ENCODE measurements around the gene ERO1B. TPM values are rescaled to one million over a fixed set of nuclear protein-coding genes. Genes with fewer than 3 reads are reported as not detected.

The ERO1B gene
- total RNA-seq, 3 donors from 2014 or later (not counting 1 experiment from before 2014, with no cell fraction given), result 14.7 to 17.8 (median 16.5) TPM

DNA sequence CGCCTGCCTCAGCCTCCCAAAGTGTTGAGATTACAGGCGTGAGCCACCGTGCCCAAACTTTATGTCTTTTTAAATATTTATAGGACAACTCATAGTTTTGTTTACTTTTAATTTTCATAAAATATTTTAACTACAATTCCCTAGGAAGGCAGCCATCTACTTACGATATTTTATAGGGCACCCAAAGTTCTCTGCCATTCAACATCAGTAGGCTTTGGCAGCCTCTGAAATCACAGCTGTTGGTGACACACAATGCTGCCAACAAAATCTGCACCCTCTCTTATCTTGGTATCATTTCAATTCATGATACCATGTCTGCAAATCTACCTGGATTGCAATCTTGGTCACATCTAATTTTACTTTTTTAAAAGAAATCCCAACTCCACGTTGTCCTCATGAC, 27.1 kb upstream of the ERO1B start:
- Mint-ChIP-seq H3K4me1 (no peaks in the 10 kb centered on the region), H3K4me3 (no peak overlapping the region), H3K36me3 (no peaks in the 10 kb centered on the region), H3K27ac (no peak overlapping the region), H3K9me3 (no peaks in the 10 kb centered on the region), H3K27me3 (ENCODE audit: low read depth in 2 of 2) (peaks cover 0 to 7% of the 10 kb centered on the region in 2 donors)
- DNase-seq (no peak), ATAC-seq (no peak)
- 97% methylated on average over 2 of the region's 5 CpGs for WGBS (ENCODE audit: insufficient coverage)
- H3K27me3 ChIP-seq (ENCODE audit: control insufficient read depth, insufficient read depth, low read length), result no peaks in the 10 kb centered on the region
- no peak overlapping the region for H3K4me3 ChIP-seq (ENCODE audit: low read length)
- H3K4me1 ChIP-seq (ENCODE audit: control insufficient read depth, insufficient read depth, low read length), result no peaks in the 10 kb centered on the region
- TF ChIP-seq, protein P1, sequence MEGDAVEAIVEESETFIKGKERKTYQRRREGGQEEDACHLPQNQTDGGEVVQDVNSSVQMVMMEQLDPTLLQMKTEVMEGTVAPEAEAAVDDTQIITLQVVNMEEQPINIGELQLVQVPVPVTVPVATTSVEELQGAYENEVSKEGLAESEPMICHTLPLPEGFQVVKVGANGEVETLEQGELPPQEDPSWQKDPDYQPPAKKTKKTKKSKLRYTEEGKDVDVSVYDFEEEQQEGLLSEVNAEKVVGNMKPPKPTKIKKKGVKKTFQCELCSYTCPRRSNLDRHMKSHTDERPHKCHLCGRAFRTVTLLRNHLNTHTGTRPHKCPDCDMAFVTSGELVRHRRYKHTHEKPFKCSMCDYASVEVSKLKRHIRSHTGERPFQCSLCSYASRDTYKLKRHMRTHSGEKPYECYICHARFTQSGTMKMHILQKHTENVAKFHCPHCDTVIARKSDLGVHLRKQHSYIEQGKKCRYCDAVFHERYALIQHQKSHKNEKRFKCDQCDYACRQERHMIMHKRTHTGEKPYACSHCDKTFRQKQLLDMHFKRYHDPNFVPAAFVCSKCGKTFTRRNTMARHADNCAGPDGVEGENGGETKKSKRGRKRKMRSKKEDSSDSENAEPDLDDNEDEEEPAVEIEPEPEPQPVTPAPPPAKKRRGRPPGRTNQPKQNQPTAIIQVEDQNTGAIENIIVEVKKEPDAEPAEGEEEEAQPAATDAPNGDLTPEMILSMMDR (IDR thresholded peaks at IDR 0.05), result no peak
- H3K36me3 ChIP-seq (ENCODE audit: control insufficient read depth, insufficient read depth, low read length), result no peaks in the 10 kb centered on the region
- no peaks in the 10 kb centered on the region for H3K9me3 ChIP-seq (ENCODE audit: control insufficient read depth, insufficient read depth, low read length)
- H3K27ac ChIP-seq (ENCODE audit: low read length), result no peak overlapping the region
- intact Hi-C loops (cut with micrococcal nuclease), result no loop called here

DNA sequence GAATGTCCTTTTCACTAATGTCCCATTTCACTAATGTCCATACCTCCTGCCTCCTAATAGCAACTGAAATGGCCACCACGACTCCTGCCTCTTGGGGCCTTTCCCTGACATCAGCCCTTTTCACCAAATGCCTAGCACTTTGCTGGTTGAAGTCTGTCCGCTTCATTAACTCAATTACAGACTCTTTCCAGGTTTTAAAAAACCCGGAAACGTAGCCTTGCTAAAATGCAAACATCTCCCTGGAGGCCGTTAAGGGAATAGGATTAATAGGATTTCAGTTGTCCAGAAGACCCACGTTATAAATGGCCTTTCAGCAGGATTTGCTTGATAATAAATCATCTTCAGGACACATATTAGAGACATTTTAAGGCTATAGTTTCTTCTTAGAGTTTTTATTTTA, 25.7 kb upstream of the ERO1B start:
- Mint-ChIP-seq H3K36me3 (no peaks in the 10 kb centered on the region), H3K27ac (no peak overlapping the region), H3K4me1 (no peaks in the 10 kb centered on the region), H3K9me3 (no peaks in the 10 kb centered on the region), H3K27me3 (ENCODE audit: low read depth in 2 of 2) (peaks cover 0 to 7% of the 10 kb centered on the region in 2 donors), H3K4me3 (no peak overlapping the region)
- ATAC-seq, result no peak
- H3K9me3 ChIP-seq (ENCODE audit: control insufficient read depth, insufficient read depth, low read length), result no peaks in the 10 kb centered on the region
- DNase-seq, result no peak
- H3K27ac ChIP-seq (ENCODE audit: low read length), result no peak overlapping the region
- H3K27me3 ChIP-seq (ENCODE audit: control insufficient read depth, insufficient read depth, low read length), result no peaks in the 10 kb centered on the region
- no peaks in the 10 kb centered on the region for H3K4me1 ChIP-seq (ENCODE audit: control insufficient read depth, insufficient read depth, low read length)
- no peaks in the 10 kb centered on the region for H3K36me3 ChIP-seq (ENCODE audit: control insufficient read depth, insufficient read depth, low read length)
- intact Hi-C loops (cut with micrococcal nuclease), result no loop called here
- WGBS (ENCODE audit: insufficient coverage), result 93% methylated on average over 6 of the region's 6 CpGs
- H3K4me3 ChIP-seq (ENCODE audit: low read length), result no peak overlapping the region
- TF ChIP-seq, protein P1 (IDR thresholded peaks at IDR 0.05), result no peak

DNA sequence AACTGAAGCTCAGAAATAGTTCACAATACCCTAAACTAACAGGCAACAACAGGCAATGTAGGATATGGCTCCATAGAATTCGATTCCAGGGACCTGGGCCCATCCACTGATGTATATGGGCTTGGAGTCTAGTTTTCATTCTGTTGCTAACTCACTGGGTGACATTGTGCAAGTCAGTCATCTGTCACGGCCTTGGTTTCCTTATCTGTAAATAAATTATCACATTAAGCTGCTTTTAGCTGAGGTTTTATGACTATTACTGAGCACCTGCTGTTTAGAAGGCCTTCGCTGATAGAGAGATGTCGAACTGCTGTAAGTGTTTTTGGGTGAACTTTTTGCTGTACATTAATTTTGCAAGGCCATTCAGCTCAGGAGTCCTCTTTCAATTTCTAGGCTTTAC, 22.9 kb upstream of the ERO1B start:
- H3K4me3 ChIP-seq (ENCODE audit: low read length), result no peak overlapping the region
- ATAC-seq, result no peak
- H3K4me1 Mint-ChIP-seq, result no peaks in the 10 kb centered on the region
- no peaks in the 10 kb centered on the region for H3K9me3 ChIP-seq (ENCODE audit: control insufficient read depth, insufficient read depth, low read length)
- no peaks in the 10 kb centered on the region for H3K4me1 ChIP-seq (ENCODE audit: control insufficient read depth, insufficient read depth, low read length)
- no peaks in the 10 kb centered on the region for H3K9me3 Mint-ChIP-seq
- H3K27ac ChIP-seq (ENCODE audit: low read length), result no peak overlapping the region
- TF ChIP-seq, protein P1 (IDR thresholded peaks at IDR 0.05), result no peak
- H3K27ac Mint-ChIP-seq, result no peak overlapping the region
- H3K36me3 Mint-ChIP-seq, result no peaks in the 10 kb centered on the region
- peaks cover 0 to under 1% of the 10 kb centered on the region in 2 donors for H3K27me3 Mint-ChIP-seq (ENCODE audit: low read depth in 2 of 2)
- no peak for DNase-seq
- H3K4me3 Mint-ChIP-seq, result no peak overlapping the region
- no peaks in the 10 kb centered on the region for H3K27me3 ChIP-seq (ENCODE audit: control insufficient read depth, insufficient read depth, low read length)
- 81% methylated on average over 4 of the region's 4 CpGs for WGBS (ENCODE audit: insufficient coverage)
- intact Hi-C loops (cut with micrococcal nuclease), result no loop called here
- H3K36me3 ChIP-seq (ENCODE audit: control insufficient read depth, insufficient read depth, low read length), result no peaks in the 10 kb centered on the region

- Histone ChIP-seq H3K27ac (ENCODE audit: low read length) (no peak overlapping the region), H3K27me3 (ENCODE audit: control insufficient read depth, insufficient read depth, low read length) (no peaks in the 10 kb centered on the region), H3K4me1 (ENCODE audit: control insufficient read depth, insufficient read depth, low read length) (no peaks in the 10 kb centered on the region), H3K4me3 (ENCODE audit: low read length) (no peak overlapping the region), H3K36me3 (ENCODE audit: control insufficient read depth, insufficient read depth, low read length) (no peaks in the 10 kb centered on the region), H3K9me3 (ENCODE audit: control insufficient read depth, insufficient read depth, low read length) (no peaks in the 10 kb centered on the region)
- DNase-seq (peak in 1 of 2 donors; percentile 33), ATAC-seq (no peak)
- H3K4me1 Mint-ChIP-seq, result no peaks in the 10 kb centered on the region
- no peaks in the 10 kb centered on the region for H3K36me3 Mint-ChIP-seq
- no peak overlapping the region for H3K4me3 Mint-ChIP-seq
- intact Hi-C loops (cut with micrococcal nuclease), result no loop called here
- no peak overlapping the region for H3K27ac Mint-ChIP-seq
- TF ChIP-seq, protein P1 (IDR thresholded peaks at IDR 0.05), result no peak
- H3K9me3 Mint-ChIP-seq, result no peaks in the 10 kb centered on the region
- 70% methylated on average over 4 of the region's 4 CpGs for WGBS (ENCODE audit: insufficient coverage)
- H3K27me3 Mint-ChIP-seq (ENCODE audit: low read depth in 2 of 2), result no peaks in the 10 kb centered on the region
Observed at GRCh38 chr1:236303675-236304074, 21.9 kb upstream of the ERO1B start.
